GM23338 (cell line): ENCODE results near the gene SMURF2. TPM values are rescaled to one million over a fixed set of nuclear protein-coding genes. Genes with fewer than 3 reads are reported as not detected.

ENCODE experiments used
- ATAC-seq: fragments of 200-7000 bp; cut with Tn5 transposase; 3 replicates; pipeline ENCODE4 v1.9.1; 2020
- DNase-seq: peaks from one replicate; pipeline ENCODE4 v3.0.0-alpha.2; 2015; ENCODE audit warnings: low spot score
- H2AFZ ChIP-seq: fragments of 200-600 bp; sonication (generic); 2 replicates; pipeline ENCODE4 v1.8.0; 2016; ENCODE audit warnings: antibody characterized with exemption, mild to moderate bottlenecking, moderate library complexity
- H3F3A ChIP-seq: fragments of 200-600 bp; sonication (generic); replicated peaks from 2 replicates; pipeline ENCODE4 v1.8.0; 2017; ENCODE audit warnings: antibody characterized with exemption, mixed run types, low read depth
- H3K27ac ChIP-seq: fragments of 200-600 bp; sonication (generic); 2 replicates; pipeline ENCODE4 v1.6.1; 2016; ENCODE audit warnings: low read depth
- H3K27me3 ChIP-seq: fragments of 200-600 bp; sonication (generic); 2 replicates; pipeline ENCODE4 v1.8.0; 2016; ENCODE audit warnings: mild to moderate bottlenecking, mixed run types, moderate library complexity; ENCODE audit not compliant: insufficient read depth
- H3K36me3 ChIP-seq: fragments of 200-600 bp; sonication (generic); 2 replicates; pipeline ENCODE4 v1.8.0; 2016; ENCODE audit warnings: mild to moderate bottlenecking; ENCODE audit not compliant: insufficient read depth
- H3K4me1 ChIP-seq: fragments of 200-600 bp; sonication (generic); 2 replicates; pipeline ENCODE4 v1.8.0; 2016; ENCODE audit warnings: mild to moderate bottlenecking, moderate library complexity; ENCODE audit not compliant: insufficient read depth
- H3K4me2 ChIP-seq: fragments of 200-600 bp; sonication (generic); 2 replicates; pipeline ENCODE4 v1.7.1; 2017; ENCODE audit warnings: mixed run types
- H3K4me3 ChIP-seq: fragments of 200-600 bp; sonication (generic); 2 replicates; pipeline ENCODE4 v1.6.1; 2016; ENCODE audit warnings: mixed run types
- H3K79me2 ChIP-seq: fragments of 200-600 bp; sonication (generic); replicated peaks from 2 replicates; pipeline ENCODE4 v1.8.0; 2017; ENCODE audit warnings: mild to moderate bottlenecking; ENCODE audit not compliant: insufficient read depth
- H3K9me2 ChIP-seq: fragments of 200-600 bp; sonication (generic); 2 replicates; pipeline ENCODE4 v1.8.0; 2017; ENCODE audit not compliant: insufficient read depth
- H4K20me1 ChIP-seq: fragments of 200-600 bp; sonication (generic); replicated peaks from 2 replicates; pipeline ENCODE4 v1.8.0; 2017; ENCODE audit warnings: mild to moderate bottlenecking; ENCODE audit not compliant: insufficient read depth
- H3K27ac Mint-ChIP-seq: 2 replicates; pipeline ENCODE4 v1.8.0; 2020; ENCODE audit warnings: inconsistent platforms, mild to moderate bottlenecking, moderate library complexity, mixed read lengths
- H3K27me3 Mint-ChIP-seq: 3 replicates; pipeline ENCODE4 v1.8.0; 2022; ENCODE audit warnings: low read depth, mild to moderate bottlenecking, moderate library complexity, mixed read lengths, inconsistent platforms; ENCODE audit not compliant: insufficient read depth, poor library complexity
- H3K36me3 Mint-ChIP-seq: 3 replicates; pipeline ENCODE4 v1.8.0; 2021; ENCODE audit warnings: low read depth, mild to moderate bottlenecking, inconsistent platforms, moderate library complexity, mixed read lengths
- H3K4me1 Mint-ChIP-seq: 3 replicates; pipeline ENCODE4 v1.8.0; 2020; ENCODE audit warnings: mild to moderate bottlenecking, inconsistent platforms, mixed read lengths
- H3K4me3 Mint-ChIP-seq: 3 replicates; pipeline ENCODE4 v1.8.0; 2021; ENCODE audit warnings: moderate library complexity, mild to moderate bottlenecking, inconsistent platforms, mixed read lengths
- H3K9me3 Mint-ChIP-seq: 3 replicates; pipeline ENCODE4 v1.8.0; 2020; ENCODE audit warnings: moderate library complexity, mild to moderate bottlenecking, inconsistent platforms, mixed read lengths
- STAT1 ChIP-seq: IDR thresholded peaks from one replicate; pipeline ENCODE4 v1.6.1; 2016; ENCODE audit warnings: antibody characterized with exemption; ENCODE audit not compliant: unreplicated experiment
- ZNF114 ChIP-seq: fragments of 250-450 bp; sonication (Bioruptor Pico); IDR thresholded peaks from 2 replicates; pipeline ENCODE4 v1.5.0; 2020; ENCODE audit warnings: mild to moderate bottlenecking, moderate library complexity
- polyA plus RNA-seq: library from polyadenylated mRNA; unstranded; fragments of >200 nt; fragmentation: Nextera tagmentation; extraction: Ambion mirVana; gene quantifications from 2 replicates; pipeline ENCODE4 v1.2.1, GENCODE V29; 2016
- total RNA-seq: library from RNA; depleted of rRNA; stranded (reverse); fragments of >200 nt; shearing (Covaris generic); gene quantifications from 2 replicates; pipeline ENCODE4 v1.2.3, GENCODE V29; 2014
- TF ChIP-seq, protein P1 (sequence below): fragments of 250-450 bp; sonication (Bioruptor Pico); IDR thresholded peaks from 2 replicates; pipeline ENCODE4 v1.5.0; 2020; ENCODE audit warnings: mild to moderate bottlenecking, moderate library complexity

SMURF2 gene
- total and polyA plus RNA-seq, 2 experiments from 2014 or later, result 12.1 to 29.6 TPM

DNA sequence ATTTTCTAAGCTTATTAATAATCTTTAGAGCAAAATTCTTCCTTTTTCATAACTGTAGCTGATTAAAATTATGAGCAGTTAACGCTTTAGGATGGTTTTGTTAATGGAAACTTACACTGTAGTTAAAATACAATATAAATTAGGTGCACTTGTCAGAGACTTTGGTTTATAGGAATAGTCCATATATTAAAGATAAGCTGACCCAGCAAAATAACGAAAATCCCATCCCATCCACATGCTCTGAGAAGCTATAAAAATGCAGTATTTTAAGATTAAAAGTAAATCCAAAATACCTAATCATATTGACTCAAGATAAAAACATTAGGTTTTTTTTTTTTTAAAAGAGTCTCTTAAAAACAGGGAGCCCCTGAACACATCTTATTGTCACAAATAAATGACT, 117.4 kb downstream of the SMURF2 start (continued):
- TF ChIP-seq, protein P1, sequence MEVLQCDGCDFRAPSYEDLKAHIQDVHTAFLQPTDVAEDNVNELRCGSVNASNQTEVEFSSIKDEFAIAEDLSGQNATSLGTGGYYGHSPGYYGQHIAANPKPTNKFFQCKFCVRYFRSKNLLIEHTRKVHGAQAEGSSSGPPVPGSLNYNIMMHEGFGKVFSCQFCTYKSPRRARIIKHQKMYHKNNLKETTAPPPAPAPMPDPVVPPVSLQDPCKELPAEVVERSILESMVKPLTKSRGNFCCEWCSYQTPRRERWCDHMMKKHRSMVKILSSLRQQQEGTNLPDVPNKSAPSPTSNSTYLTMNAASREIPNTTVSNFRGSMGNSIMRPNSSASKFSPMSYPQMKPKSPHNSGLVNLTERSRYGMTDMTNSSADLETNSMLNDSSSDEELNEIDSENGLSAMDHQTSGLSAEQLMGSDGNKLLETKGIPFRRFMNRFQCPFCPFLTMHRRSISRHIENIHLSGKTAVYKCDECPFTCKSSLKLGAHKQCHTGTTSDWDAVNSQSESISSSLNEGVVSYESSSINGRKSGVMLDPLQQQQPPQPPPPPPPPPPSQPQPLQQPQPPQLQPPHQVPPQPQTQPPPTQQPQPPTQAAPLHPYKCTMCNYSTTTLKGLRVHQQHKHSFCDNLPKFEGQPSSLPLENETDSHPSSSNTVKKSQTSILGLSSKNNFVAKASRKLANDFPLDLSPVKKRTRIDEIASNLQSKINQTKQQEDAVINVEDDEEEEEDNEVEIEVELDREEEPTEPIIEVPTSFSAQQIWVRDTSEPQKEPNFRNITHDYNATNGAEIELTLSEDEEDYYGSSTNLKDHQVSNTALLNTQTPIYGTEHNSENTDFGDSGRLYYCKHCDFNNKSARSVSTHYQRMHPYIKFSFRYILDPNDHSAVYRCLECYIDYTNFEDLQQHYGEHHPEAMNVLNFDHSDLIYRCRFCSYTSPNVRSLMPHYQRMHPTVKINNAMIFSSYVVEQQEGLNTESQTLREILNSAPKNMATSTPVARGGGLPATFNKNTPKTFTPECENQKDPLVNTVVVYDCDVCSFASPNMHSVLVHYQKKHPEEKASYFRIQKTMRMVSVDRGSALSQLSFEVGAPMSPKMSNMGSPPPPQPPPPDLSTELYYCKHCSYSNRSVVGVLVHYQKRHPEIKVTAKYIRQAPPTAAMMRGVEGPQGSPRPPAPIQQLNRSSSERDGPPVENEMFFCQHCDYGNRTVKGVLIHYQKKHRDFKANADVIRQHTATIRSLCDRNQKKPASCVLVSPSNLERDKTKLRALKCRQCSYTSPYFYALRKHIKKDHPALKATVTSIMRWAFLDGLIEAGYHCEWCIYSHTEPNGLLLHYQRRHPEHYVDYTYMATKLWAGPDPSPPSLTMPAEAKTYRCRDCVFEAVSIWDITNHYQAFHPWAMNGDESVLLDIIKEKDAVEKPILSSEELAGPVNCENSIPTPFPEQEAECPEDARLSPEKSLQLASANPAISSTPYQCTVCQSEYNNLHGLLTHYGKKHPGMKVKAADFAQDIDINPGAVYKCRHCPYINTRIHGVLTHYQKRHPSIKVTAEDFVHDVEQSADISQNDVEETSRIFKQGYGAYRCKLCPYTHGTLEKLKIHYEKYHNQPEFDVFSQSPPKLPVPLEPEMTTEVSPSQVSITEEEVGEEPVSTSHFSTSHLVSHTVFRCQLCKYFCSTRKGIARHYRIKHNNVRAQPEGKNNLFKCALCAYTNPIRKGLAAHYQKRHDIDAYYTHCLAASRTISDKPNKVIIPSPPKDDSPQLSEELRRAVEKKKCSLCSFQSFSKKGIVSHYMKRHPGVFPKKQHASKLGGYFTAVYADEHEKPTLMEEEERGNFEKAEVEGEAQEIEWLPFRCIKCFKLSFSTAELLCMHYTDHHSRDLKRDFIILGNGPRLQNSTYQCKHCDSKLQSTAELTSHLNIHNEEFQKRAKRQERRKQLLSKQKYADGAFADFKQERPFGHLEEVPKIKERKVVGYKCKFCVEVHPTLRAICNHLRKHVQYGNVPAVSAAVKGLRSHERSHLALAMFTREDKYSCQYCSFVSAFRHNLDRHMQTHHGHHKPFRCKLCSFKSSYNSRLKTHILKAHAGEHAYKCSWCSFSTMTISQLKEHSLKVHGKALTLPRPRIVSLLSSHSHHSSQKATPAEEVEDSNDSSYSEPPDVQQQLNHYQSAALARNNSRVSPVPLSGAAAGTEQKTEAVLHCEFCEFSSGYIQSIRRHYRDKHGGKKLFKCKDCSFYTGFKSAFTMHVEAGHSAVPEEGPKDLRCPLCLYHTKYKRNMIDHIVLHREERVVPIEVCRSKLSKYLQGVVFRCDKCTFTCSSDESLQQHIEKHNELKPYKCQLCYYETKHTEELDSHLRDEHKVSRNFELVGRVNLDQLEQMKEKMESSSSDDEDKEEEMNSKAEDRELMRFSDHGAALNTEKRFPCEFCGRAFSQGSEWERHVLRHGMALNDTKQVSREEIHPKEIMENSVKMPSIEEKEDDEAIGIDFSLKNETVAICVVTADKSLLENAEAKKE (CRISPR knock-in tag), result no peak

DNA sequence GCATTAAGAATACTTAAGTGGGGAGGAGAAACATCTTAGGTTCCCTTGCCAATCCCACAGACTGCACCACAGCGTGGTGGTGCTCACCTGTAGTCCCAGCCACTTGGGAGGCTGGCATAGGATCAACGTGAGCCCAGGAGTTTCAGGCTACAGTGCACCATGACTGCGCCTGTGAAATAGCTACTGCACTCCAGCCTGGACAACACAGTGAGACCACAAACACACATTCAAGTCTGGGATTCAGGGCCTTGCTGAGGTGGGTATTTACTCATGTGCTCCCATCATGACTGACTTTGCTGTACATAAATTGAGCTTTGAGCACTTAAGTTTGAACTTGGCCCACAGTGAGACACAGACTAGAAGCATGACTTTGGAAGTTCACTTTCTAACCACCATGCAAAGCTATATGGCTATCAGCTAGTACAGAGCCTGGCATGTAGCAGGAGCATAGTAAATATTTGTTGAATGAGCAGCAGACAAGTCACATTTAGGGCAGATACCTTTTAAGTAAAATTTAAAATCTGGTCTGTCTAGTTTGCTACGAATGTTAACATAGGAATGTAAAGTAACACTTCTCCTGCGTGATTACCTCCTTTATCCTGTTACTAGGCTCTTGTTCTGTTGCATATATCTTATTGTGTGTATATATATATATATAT, 121.9 kb downstream of the SMURF2 start:
- no peak for ATAC-seq
- no peak overlapping the region for H3K27ac Mint-ChIP-seq
- H2AFZ ChIP-seq, result no peak overlapping the region
- no peak overlapping the region for H3K4me3 ChIP-seq
- peaks cover 44% of the 10 kb centered on the region for H3K36me3 Mint-ChIP-seq
- peaks cover 5% of the 10 kb centered on the region; the same call in 2 of the 3 replicates for H3K4me1 Mint-ChIP-seq
- peaks cover 23% of the 10 kb centered on the region for H3K36me3 ChIP-seq
- H4K20me1 ChIP-seq, result peaks cover 4% of the 10 kb centered on the region; the same call in 1 of the 2 replicates
- H3F3A ChIP-seq, result no peaks in the 10 kb centered on the region
- H3K9me2 ChIP-seq, result no peaks in the 10 kb centered on the region
- no peaks in the 10 kb centered on the region for H3K79me2 ChIP-seq
- no peak overlapping the region for H3K27ac ChIP-seq
- no peaks in the 10 kb centered on the region; the same call in 2 of the 3 replicates for H3K9me3 Mint-ChIP-seq
- no peak for DNase-seq
- no peak for TF ChIP-seq STAT1
- no peak for TF ChIP-seq ZNF114 (CRISPR knock-in tag)
- H3K27me3 ChIP-seq, result no peaks in the 10 kb centered on the region
- H3K27me3 Mint-ChIP-seq, result peaks cover 9% of the 10 kb centered on the region
- H3K4me3 Mint-ChIP-seq, result no peak overlapping the region
- no peak overlapping the region for H3K4me2 ChIP-seq
- H3K4me1 ChIP-seq, result no peaks in the 10 kb centered on the region
